Measurements from ENCODE around the gene LAMB1. TPM values are rescaled to one million over a fixed set of nuclear protein-coding genes. Genes with fewer than 3 reads are reported as not detected.

Gene LAMB1
- total and polyA plus RNA-seq, 2 of the 13 experiments (the other 11 are each of a cell fraction or from before 2014, with no cell fraction given) = 109 to 124 TPM

GRCh38 chr7:107890962-107891635, 111.9 kb downstream of the LAMB1 start, which contains the start of gene DLD (continued):
- peak; percentile 18; the same call in 1 of the 2 replicates for TF ChIP-seq STAG1 (CRISPR knock-in tag; IDR thresholded peaks at IDR 0.05)
- no peak for TF ChIP-seq ZNF251 (CRISPR knock-in tag; IDR thresholded peaks at IDR 0.05)
- TF ChIP-seq MED1 (CRISPR knock-in tag; IDR thresholded peaks at IDR 0.05) = no peak; the same call in none of the 2 replicates
- peak; percentile 86; the same call in 1 of the 2 replicates for TF ChIP-seq RFXAP (CRISPR knock-in tag; IDR thresholded peaks at IDR 0.05; ENCODE audit: borderline replicate concordance)
- TF ChIP-seq PBX2 (CRISPR knock-in tag; IDR thresholded peaks at IDR 0.05) = no peak
- peak; percentile 65; the same call in 1 of the 2 replicates for TF ChIP-seq HIVEP1 (CRISPR knock-in tag; IDR thresholded peaks at IDR 0.05)
- peak; percentile 59; the same call in 1 of the 2 replicates for TF ChIP-seq MTA1 (CRISPR knock-in tag; IDR thresholded peaks at IDR 0.05; ENCODE audit: borderline replicate concordance)
- no peak for TF ChIP-seq ZFP36 (IDR thresholded peaks at IDR 0.05; ENCODE audit: borderline replicate concordance, low read depth, low read length, partially characterized antibody)
- TF ChIP-seq ARID5B (CRISPR knock-in tag; IDR thresholded peaks at IDR 0.05) = peak; percentile 57
- no peak for TF ChIP-seq CREB3 (CRISPR knock-in tag; IDR thresholded peaks at IDR 0.05)
- TF ChIP-seq PLRG1 (conservative IDR thresholded peaks at IDR 0.05) = no peak

Data from HepG2 (cell line).